HFF-Myc (cell line): Measurements from ENCODE around the gene GPR6.

Source experiments
- DNase-seq: peaks from one replicate; pipeline ENCODE4 v3.0.0-alpha.2; 2011; ENCODE audit warnings: low read depth; ENCODE audit errors: extremely low read depth
- H3K4me3 ChIP-seq: replicated peaks from 2 replicates; pipeline ENCODE4 v1.5.1; 2011; ENCODE audit warnings: low read depth, mild to moderate bottlenecking, control low read depth, low read length
- TF ChIP-seq, protein P1 (sequence below): IDR thresholded peaks from 2 replicates; pipeline ENCODE4 v1.5.1; 2012; ENCODE audit warnings: mild to moderate bottlenecking, low read depth, low read length, control low read depth; ENCODE audit errors: missing control alignments

GPR6 gene

DNA sequence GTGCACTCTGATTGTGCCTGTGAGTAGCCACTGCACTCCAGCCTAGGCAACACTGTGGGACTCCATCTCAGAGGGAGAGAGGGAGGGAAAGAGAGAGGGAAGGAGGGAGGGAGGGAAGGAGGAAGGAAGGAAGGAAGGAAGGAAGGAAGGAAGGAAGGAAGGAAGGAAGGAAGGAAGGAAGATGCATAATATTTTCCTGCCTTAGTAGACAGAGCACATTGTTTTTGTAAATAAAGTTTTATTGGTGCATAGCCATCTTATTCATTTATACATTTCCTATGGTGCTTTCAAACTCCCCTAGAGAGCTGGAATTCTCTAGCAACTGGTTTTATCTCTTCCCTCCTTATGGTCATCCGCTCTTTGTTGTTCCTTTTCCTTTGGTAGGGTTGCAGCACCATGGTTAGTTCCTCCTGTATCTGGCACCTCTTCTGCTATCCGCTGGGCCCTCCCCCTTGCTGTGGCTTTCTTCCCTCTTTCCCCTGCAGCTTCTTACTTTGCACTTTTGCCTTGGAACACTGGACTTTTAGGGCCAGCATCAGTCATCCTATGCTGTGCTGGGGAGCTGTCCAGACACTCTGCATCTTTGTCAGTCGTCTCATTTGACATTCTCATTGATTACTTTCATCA lies 20.2 kb downstream of the GPR6 start:
- H3K4me3 ChIP-seq, result no peak overlapping the region
- DNase-seq, result no peak
- TF ChIP-seq, protein P1, sequence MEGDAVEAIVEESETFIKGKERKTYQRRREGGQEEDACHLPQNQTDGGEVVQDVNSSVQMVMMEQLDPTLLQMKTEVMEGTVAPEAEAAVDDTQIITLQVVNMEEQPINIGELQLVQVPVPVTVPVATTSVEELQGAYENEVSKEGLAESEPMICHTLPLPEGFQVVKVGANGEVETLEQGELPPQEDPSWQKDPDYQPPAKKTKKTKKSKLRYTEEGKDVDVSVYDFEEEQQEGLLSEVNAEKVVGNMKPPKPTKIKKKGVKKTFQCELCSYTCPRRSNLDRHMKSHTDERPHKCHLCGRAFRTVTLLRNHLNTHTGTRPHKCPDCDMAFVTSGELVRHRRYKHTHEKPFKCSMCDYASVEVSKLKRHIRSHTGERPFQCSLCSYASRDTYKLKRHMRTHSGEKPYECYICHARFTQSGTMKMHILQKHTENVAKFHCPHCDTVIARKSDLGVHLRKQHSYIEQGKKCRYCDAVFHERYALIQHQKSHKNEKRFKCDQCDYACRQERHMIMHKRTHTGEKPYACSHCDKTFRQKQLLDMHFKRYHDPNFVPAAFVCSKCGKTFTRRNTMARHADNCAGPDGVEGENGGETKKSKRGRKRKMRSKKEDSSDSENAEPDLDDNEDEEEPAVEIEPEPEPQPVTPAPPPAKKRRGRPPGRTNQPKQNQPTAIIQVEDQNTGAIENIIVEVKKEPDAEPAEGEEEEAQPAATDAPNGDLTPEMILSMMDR, result no peak

GRCh38 chr6:109999740-110000139 lies 21.6 kb downstream of the GPR6 start:
- no peak for DNase-seq
- TF ChIP-seq, protein P1, result no peak
- no peak overlapping the region for H3K4me3 ChIP-seq

DNA sequence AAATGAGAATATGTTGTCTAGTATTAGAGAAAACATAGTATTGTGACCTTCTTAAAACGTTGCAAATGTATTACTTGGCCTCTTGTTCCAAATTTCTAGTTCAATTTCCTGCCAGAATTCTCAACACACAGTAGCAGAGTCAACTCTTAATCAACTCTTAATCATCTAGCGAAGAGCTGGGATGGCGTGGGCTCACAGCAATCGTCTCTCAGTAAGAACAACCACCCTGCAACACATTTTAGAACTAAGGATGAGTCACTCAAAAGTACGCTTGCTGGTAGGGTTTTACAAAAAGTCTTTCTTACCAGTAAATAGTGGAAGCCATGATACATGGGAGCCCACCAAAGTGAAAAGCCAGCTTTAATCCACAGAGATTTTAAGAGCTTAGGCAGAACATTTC lies 24.6 kb downstream of the GPR6 start:
- DNase-seq, result no peak
- TF ChIP-seq, protein P1, result no peak
- H3K4me3 ChIP-seq, result no peak overlapping the region

DNA sequence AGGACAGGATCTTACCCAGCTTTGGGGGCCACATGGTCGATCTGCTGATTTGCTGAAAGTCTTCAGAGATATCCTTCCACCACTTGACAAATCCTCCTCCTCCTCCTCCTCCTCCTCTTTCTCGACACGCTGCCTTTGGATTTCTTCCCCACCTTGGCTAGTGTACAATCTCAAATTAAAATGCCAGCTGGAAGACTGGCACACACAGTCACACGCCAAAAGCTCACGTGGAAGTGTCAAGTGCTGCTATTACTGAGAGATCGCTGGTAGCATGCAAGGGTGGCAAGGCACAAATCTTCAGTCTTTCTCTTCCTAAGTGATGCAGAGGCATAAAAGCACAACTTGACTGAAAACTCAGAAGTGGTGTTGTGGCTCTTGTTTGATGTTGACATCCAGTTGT lies 35.3 kb downstream of the GPR6 start:
- DNase-seq, result no peak
- H3K4me3 ChIP-seq, result no peak overlapping the region
- TF ChIP-seq, protein P1, result no peak

- DNase-seq, result no peak
- TF ChIP-seq, protein P1, result no peak
- H3K4me3 ChIP-seq, result no peak overlapping the region
Measured at GRCh38 chr6:110015206-110015605, 37.1 kb downstream of the GPR6 start.

GRCh38 chr6:110017306-110017705 lies 39.2 kb downstream of the GPR6 start:
- no peak for DNase-seq
- no peak overlapping the region for H3K4me3 ChIP-seq
- TF ChIP-seq, protein P1, result no peak

DNA sequence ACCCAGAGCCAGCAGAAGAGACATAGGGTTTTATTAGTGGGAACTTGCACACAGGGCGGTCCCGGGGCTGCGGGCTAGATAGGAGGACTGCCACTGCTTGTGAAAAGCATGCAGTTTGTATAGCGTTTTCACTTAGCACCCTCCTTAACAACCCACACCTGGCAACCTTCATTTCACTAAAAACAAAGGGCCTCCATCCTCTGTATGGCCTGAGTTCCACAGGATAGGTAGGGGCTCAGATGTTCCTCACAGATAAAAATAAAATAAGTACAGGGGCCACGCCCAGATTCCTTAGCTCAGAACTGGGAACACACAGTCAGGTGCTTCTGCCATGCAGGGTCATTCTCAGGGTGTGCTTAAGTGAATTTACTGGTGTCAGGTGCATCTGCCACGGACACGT lies 39.8 kb downstream of the GPR6 start:
- no peak overlapping the region for H3K4me3 ChIP-seq
- TF ChIP-seq, protein P1, result no peak
- no peak for DNase-seq
